GM18867 (cell line): ENCODE data around the gene PDE6H.

Experiments used
- ATAC-seq: cut with Tn5 transposase; IDR thresholded peaks from one replicate; pipeline ENCODE4 v1.9.1; 2021; ENCODE audit warnings: mild to moderate bottlenecking, moderate library complexity; ENCODE audit not compliant: unreplicated experiment

PDE6H gene

DNA sequence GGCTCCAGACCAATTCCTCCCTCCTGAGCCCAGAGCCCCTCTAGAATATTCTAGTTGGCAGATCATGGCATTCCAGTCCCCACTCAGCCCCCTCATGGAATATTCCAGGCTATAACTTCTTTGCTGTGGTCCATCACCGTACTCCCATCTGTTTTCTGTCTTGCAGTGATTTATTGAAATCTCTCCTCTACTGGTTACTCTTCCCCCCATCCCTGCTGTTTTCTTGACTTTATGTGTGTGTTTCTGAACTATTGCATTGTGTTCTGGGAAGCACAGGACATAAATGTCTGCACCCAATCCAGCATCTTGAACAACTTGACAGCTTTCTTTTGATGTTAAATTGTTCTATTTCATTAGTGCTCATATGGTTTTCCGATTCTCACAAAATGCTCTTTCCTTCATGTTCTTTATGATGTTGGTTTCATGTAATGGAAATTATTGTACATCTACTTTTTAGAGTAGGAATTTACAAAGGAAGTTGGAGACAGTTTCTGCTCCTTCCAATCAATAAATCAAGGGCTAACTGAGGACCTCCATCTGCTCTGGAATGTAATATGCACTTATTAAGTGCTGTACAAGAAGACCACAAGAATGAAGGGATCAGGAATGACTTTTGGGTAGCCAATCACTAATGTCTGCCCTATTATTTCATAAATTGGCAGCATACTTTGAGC, 26.3 kb downstream of the PDE6H start:
- ATAC-seq: no peak

GRCh38 chr12:14999695-15000365, 27.0 kb downstream of the PDE6H start:
- no peak for ATAC-seq

DNA sequence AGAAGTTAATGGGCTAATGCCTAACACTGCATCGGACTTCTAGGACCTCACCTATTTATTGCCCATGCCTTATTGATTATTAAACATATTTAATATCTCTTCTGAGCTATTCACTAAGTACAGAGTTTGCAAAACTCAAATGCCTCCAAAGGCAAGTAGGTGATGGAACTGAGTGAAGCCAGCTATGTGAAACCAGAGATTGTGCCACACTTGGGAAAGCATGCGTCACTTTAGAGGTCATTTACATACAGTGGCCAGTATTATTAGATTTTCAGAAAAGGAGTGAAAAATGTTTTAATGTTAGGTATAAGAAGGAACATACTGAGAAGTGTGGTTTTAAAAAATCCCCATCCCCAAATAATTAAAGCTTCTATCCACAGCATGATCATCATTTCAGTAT, 27.7 kb downstream of the PDE6H start:
- no peak for ATAC-seq

DNA sequence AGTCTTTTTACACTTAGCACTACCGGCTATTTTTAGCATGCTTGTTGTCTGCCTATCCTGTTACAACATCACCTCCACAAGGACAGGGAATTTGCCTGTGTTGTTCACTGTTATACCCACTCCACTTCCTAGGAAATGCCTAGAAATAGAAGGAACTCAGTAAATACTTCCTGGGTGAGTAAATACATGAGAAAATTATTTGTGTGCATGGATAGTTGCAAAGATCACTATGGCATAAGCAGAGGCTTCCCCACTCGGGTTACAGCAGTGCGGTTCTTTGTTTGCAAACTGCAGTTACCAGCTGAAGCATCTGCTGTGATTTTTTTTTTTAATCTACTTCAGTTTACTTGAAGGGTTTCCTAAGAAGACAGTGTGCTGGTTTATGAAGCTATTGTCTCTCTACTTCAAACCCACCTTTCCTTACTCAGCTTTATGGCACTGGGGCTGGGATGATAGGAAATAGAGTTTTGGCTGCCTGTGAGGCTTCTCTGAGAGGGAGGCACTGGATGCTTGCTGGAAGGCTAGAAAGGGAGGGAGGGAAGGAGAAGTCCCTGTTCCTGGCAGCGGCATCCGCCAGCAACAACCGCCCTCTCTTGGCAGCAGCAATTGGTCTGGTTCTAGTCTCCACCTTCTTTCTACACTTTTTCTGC, 29.0 kb downstream of the PDE6H start:
- ATAC-seq: no peak

DNA sequence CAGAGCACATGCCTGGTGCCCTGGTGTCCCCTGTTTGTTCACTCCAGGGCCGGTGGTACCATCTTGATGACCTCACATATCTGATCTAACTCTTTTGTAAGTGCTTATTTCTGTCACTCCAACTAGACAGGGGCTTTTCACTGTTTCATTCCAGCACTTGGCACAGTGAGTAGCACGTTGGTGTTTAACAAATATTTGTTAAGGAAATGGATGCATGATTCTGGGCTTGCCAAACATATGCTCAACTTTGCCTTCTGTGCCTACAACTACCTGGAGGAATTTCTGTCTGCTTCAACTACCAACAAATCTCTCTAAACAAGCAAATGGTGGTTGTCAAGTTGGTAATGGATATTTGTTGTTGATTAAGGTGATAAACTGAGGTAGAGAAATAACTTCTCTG, 31.6 kb downstream of the PDE6H start:
- ATAC-seq: no peak

- ATAC-seq: no peak
Observed at GRCh38 chr12:15005064-15005463, 32.2 kb downstream of the PDE6H start.

DNA sequence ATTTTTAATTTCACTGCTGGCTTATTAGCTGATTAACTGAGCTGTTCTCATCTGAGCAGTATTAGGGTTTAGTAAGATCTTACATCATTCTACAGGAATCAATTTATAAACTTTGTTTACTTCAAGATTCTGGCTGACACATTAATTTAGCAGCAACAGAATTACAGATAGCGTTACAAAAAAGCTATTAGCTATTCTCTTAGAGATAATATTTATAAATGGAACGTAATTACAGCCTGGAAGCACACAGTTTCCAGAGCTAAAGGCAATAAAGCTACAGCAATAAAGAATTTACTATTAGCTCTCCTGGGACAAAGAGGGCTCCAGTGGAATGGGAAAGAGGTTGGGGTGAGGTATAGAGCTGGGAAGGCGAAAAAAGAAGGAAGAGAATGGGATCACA, 34.7 kb downstream of the PDE6H start:
- no peak for ATAC-seq

DNA sequence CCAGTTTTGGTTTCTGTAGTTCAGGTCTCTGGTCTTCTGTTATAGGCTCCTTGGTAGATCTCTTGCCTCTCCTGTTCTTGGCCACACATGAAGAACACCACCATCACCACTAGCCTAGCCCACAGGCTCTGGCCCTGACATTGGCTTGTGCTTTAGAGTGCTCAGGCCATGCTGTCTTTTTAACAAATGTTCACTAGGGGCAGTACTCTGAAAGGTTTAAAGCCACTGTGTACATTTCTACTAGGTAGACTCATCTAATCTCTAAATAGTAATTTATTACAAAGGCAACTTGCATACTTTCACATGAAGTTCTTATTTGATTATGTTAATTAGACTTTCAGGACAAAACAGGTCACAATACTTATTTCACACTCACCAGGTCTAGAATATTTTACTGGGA, 38.3 kb downstream of the PDE6H start:
- peak; percentile 58 for ATAC-seq

GRCh38 chr12:15013634-15014179, 40.9 kb downstream of the PDE6H start:
- ATAC-seq: no peak

GRCh38 chr12:15014708-15015107, 41.9 kb downstream of the PDE6H start:
- ATAC-seq: no peak

DNA sequence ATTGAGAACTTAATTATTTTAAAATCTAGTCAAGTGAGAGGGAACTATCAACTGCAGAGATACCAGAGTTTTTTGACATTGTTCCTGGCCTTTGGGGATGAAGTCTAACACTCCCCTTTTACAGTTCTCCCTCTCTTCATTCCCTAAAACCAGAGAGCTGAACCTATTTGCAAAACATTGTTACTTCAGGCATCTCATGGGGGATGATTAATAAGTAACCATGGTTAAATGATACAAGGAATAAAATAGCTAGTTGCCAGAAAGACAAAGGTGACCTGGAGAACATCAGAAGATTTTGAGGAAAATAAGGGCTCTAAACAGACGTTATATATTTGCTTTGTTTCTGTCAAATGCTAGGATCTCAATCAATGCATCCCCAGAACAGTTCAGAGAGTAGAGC, 42.3 kb downstream of the PDE6H start:
- ATAC-seq: no peak

DNA sequence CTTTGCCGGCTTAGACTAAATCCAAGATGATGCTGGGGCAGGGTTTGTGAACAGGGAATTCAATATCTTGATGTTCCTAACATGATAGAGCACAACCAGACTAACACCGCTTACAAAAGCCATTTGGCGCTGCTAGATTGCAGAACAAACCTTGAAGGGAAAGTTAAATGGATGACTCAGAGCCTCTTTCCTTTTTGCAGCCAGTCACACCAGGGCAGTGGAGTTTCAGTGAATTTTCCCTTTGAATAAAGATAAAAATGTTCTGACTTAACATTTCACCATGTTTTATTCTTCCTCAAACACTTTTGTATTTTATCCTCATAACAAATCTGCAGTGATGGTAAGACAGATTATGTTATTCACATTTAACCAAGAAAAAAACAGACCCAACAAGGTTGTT, 47.3 kb downstream of the PDE6H start:
- no peak for ATAC-seq
